ENCODE data around the gene ZNF205. TPM values are rescaled to one million over a fixed set of nuclear protein-coding genes. Genes with fewer than 3 reads are reported as not detected.

The ZNF205 gene
- total and polyA plus RNA-seq, 2 of the 13 experiments (the other 11 are each of a cell fraction or from before 2014, with no cell fraction given): 5.8 to 10.2 TPM

- no peak for TF ChIP-seq FOXO4 (CRISPR knock-in tag; conservative IDR thresholded peaks at IDR 0.05)
- TF ChIP-seq ZNF615 (CRISPR knock-in tag; IDR thresholded peaks at IDR 0.05; ENCODE audit: borderline replicate concordance): no peak
- TF ChIP-seq STAG1 (CRISPR knock-in tag; IDR thresholded peaks at IDR 0.05): no peak
- no peak for TF ChIP-seq MLLT10 (CRISPR knock-in tag; IDR thresholded peaks at IDR 0.05)
- no peak for TF ChIP-seq PRMT3 (CRISPR knock-in tag; IDR thresholded peaks at IDR 0.05; ENCODE audit: borderline replicate concordance, low read depth)
- no peak for TF ChIP-seq MED13 (CRISPR knock-in tag; IDR thresholded peaks at IDR 0.05)
- TF ChIP-seq KDM1A (CRISPR knock-in tag; IDR thresholded peaks at IDR 0.05): no peak
- TF ChIP-seq STAT5B (CRISPR knock-in tag; IDR thresholded peaks at IDR 0.05): no peak
- no peak for TF ChIP-seq CBFB (CRISPR knock-in tag; IDR thresholded peaks at IDR 0.05)
- no peak for TF ChIP-seq ATF7-NPFF (CRISPR knock-in tag; IDR thresholded peaks at IDR 0.05; ENCODE audit: low read depth)
- no peak for TF ChIP-seq ZBTB34 (CRISPR knock-in tag; IDR thresholded peaks at IDR 0.05)
- no peak for TF ChIP-seq ZMAT5 (CRISPR knock-in tag; IDR thresholded peaks at IDR 0.05; ENCODE audit: borderline replicate concordance, low read depth)
- TF ChIP-seq PHF8 (CRISPR knock-in tag; IDR thresholded peaks at IDR 0.05): peak; percentile 43; the same call in 1 of the 2 replicates
- no peak for TF ChIP-seq NKX3-1 (CRISPR knock-in tag; IDR thresholded peaks at IDR 0.05)
- TF ChIP-seq MIXL1 (CRISPR knock-in tag; IDR thresholded peaks at IDR 0.05): no peak
- no peak for TF ChIP-seq LBX2 (CRISPR knock-in tag; IDR thresholded peaks at IDR 0.05; ENCODE audit: borderline replicate concordance)
- no peak for TF ChIP-seq BATF2 (CRISPR knock-in tag; IDR thresholded peaks at IDR 0.05)
- TF ChIP-seq ZNF235 (CRISPR knock-in tag; IDR thresholded peaks at IDR 0.05; ENCODE audit: borderline replicate concordance): no peak
- TF ChIP-seq ZNF780A (CRISPR knock-in tag; IDR thresholded peaks at IDR 0.05): no peak
- TF ChIP-seq ZBTB42 (CRISPR knock-in tag; IDR thresholded peaks at IDR 0.05): no peak
- TF ChIP-seq KLF11 (CRISPR knock-in tag; IDR thresholded peaks at IDR 0.05): no peak
- no peak for TF ChIP-seq ZNF737 (CRISPR knock-in tag; IDR thresholded peaks at IDR 0.05; ENCODE audit: borderline replicate concordance)
- 0 out of 2 replicates have a peak, but pooled peaks have one; percentile 71 for TF ChIP-seq PHF21A (CRISPR knock-in tag; IDR thresholded peaks at IDR 0.05)
- no peak for TF ChIP-seq FOXM1 (CRISPR knock-in tag; IDR thresholded peaks at IDR 0.05)
- TF ChIP-seq PBX3 (CRISPR knock-in tag; IDR thresholded peaks at IDR 0.05; ENCODE audit: borderline replicate concordance): no peak
Measured at GRCh38 chr16:3143598-3144320, 31.4 kb downstream of the ZNF205 start (continued).

All from HepG2 (cell line).